Measurements from ENCODE around the gene PRX.

Gene PRX

DNA sequence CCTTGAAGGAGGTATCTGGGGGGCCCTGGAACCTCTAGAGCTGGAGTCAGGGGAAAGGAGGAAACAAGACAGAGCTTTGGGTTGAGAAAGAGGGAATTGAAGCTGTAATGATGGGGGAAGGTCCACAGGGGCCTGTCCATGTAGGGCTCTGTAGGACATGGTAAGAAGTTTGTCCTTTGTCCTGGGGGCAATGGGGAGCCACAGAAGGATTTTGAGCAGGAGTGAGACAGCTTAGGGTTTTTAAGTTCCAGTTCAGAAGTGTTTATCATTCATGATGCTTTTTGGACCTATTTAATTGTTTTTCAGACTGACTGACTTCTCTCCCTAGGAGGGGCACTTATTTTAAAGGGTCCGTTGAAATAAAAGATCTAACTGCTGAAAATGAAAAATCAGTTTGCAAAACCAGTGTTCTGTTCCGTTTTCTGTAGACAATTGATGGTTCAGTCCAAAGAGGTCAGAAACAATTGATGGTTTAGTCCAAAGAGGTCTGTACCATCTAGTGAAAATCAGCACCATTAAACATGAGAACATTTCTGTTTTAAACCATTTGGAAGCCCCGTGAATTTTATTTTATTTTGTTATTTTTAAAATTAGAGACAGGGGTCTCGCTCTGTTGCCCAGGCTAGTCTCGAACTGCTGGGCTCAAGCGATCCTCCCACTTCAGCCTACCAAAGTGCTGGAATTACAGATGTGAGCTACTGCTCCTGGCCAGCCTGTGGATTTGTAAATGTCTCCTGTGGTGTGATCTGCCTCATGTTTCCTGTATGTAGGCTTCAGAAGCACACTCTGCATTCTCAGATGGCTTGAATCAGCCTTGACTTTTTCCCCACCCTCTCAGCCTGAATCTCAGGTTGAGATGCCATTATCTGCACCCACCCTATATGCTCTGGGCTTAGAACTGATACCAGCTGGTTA, 56.2 kb downstream of the PRX start:
- no peak for TF ChIP-seq JUND (IDR thresholded peaks at IDR 0.05; ENCODE audit: low read depth)
- in situ Hi-C loops (cut with HindIII; ENCODE audit: low pct_unique_long_range_greater_than_20kb, low sequenced_read_pairs): no loop called here

DNA sequence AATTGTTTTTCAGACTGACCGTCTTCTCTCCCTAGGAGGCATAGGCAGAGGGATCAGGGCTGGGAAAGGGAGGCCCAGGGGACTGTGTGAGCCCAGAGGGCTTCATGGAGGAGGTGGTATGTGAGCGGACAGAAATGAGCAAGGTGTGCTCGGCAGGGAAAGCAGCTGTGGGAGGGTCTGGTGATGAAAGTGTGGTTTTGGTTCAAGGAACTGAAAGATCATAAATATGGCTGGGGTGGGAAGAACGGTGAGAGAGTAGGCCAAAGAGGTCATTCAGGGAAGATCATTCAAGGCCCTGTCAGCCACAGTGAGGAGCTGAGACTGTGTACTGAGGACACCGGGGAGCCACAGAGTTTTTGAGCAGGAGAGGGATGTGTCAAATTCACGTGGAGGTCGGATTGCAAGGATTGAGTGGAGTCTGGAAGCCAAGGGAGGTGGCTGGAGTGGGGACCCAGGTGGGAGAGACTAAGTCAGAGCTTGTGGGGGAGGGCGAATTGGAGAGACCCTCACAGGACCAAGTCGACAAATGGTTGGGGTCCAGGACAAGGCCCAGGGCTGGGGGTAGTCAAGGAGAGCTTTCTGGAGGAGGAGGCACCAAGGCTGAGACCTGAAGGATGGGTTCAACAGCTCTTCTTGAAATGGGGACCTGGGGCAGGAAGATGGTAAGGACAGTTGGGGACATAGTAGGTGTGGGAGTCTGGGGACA, 57.0 kb downstream of the PRX start:
- no peak for DNase-seq (ENCODE audit: low read depth in 1 of 2, low spot score in 1 of 2)
- in situ Hi-C loops (cut with HindIII; ENCODE audit: low pct_unique_long_range_greater_than_20kb, low sequenced_read_pairs): no loop called here
- no peak for TF ChIP-seq JUND (IDR thresholded peaks at IDR 0.05; ENCODE audit: low read depth)

More for the DNA sequence above, 56.2 kb downstream of the PRX start:
- DNase-seq (ENCODE audit: low read depth in 1 of 2, low spot score in 1 of 2): no peak

DNA sequence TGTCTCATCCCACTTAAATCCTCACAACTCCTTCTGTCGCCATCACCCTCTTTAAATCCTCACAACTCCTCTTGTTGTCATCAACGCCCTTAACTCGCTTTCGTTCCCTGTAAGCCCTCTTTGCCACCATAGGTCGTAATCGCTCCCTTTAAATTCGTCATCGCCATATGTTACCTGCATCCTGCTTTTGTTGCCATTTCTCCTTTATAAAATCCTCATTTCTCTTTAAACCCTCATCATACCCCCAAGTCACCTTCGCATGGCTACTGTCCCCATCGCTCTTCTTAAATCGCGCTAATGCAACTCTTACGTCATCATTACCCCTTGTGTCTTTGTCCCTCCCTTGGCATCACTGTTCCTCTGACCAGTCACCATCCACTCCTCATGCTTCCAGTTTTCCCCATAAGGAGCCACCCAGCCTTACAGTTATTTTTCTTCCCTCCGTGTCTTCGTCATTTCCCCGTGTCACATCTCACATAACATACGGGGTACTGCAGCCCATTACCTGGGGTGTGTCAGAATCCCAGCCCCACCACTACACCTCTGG, 64.1 kb downstream of the PRX start:
- peak in 1 of 2 experiments; percentile 45 for DNase-seq (ENCODE audit: low read depth in 1 of 2, low spot score in 1 of 2)
- no peak for TF ChIP-seq JUND (IDR thresholded peaks at IDR 0.05; ENCODE audit: low read depth)
- in situ Hi-C loops (cut with HindIII; ENCODE audit: low pct_unique_long_range_greater_than_20kb, low sequenced_read_pairs): no loop called here

DNA sequence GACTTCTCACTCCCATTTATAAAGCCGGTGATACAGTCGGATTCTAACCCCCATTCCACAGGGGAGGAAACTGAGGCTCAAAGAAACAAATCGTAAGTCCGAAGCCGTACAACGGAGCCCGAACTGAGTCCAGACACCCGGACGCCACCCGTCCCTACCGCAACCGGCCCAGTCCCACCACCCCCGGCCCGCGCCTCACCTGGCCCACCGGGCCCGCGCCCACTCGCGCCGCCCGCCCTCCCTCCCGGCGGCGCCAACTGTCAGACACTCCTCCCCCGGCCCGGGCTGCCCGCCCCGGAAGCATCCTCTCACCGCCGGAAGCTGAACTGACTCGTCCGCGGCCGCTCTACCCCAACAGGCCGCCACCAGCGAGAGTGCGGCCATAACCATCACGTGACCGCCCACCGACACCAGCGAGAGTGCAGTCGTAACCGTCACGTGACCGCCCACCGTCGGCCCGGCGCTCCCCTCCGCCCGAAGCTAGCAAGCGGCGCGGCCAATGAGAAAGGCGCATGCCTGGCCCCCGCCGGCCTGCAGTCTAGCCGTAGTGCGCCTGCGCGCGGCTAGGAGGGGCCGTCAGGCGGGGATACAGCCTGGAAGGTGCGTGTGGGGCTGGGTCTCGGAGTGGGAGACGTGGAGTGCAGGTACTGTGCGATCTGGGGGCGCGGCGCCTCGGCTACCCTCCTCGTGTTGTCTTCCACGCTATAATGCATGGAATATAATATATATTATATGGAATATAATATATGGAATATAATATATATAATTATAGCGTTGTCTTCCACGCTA, 64.9 kb downstream of the PRX start, which contains the start of the genes C19orf47 and PLD3:
C19orf47 (minus strand) TSS at position 273 of the 789 bp plus-strand sequence. CDS start 6,540 bp downstream, outside the sequence.
PLD3 (plus strand) TSS at position 571 of the 789 bp plus-strand sequence. CDS start 17,789 bp downstream, outside the sequence.
- DNase-seq (ENCODE audit: low read depth in 1 of 2, low spot score in 1 of 2): peak; percentile 98
- in situ Hi-C loops (cut with HindIII; ENCODE audit: low pct_unique_long_range_greater_than_20kb, low sequenced_read_pairs): no loop called here
- no peak for TF ChIP-seq JUND (IDR thresholded peaks at IDR 0.05; ENCODE audit: low read depth)

DNA sequence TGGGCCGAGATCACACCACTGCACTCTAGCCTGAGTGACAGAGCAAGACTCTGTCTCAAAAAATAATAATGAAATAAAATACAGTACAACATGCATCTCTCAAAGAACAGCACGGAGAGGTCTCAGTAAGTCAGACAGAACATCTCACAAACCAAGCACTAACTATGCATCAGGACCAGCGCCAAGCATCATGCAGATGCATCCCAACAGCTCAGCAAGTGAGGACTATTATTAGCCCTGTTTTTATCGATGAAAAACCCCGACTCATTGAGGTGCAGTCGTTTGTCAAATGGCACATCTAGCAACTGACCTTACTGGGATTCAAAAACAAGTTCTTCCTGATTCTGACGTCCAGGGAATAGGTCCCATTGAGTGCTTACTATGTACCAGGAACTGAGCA, 68.8 kb downstream of the PRX start:
- no peak for TF ChIP-seq JUND (IDR thresholded peaks at IDR 0.05; ENCODE audit: low read depth)
- peak in 1 of 2 experiments; percentile 55 for DNase-seq (ENCODE audit: low read depth in 1 of 2, low spot score in 1 of 2)
- in situ Hi-C loops (cut with HindIII; ENCODE audit: low pct_unique_long_range_greater_than_20kb, low sequenced_read_pairs): no loop called here

Measured in T47D (cell line).